Fibroblast of lung (primary cell): ENCODE results near the gene ATP2B2.

ENCODE experiments used
- CTCF ChIP-seq, 2 donors: IDR thresholded peaks in 1 of 2; conservative IDR thresholded peaks in 1 of 2; 1 replicate in 1 of 2; 2 replicates in 1 of 2; pipeline ENCODE4 v1.5.1; 2011 to 2012; ENCODE audit warnings: low read length in 2 of 2, control low read depth in 1 of 2, inconsistent platforms in 1 of 2, low read depth in 1 of 2, mild to moderate bottlenecking in 1 of 2
- EZH2 ChIP-seq: IDR thresholded peaks from 2 replicates; pipeline ENCODE4 v1.5.1; 2012; ENCODE audit warnings: low read length, control low read depth, mild to moderate bottlenecking; ENCODE audit errors: missing control alignments

DNA sequence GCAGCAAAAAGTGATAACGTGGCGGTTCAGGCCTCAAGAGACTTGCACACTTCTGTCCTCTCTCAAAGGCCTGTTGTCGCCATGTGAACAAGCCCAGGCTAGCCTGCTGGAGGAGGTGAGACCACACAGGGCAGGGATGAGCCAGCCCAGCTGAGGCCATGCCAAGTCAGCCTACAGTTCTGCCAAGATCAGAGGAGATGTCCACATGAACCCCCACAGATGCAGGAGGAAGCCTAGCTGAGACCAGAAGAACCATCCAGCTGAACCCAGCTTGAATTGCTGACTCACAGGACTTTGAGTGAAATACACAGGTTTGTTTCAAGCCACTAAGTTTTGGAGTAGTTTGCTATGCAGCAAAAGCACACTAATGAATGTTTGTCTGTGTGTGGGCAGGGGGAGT, 134.2 kb downstream of the ATP2B2 start:
- TF ChIP-seq CTCF (conservative IDR thresholded peaks at IDR 0.05 in 1 of 2, IDR thresholded peaks at IDR 0.05 in 1 of 2; ENCODE audit: low read depth in 1 of 2, low read length in 2 of 2) (no peak), EZH2 (no peak)
